ENCODE results near the gene LSMEM2. TPM values are rescaled to one million over a fixed set of nuclear protein-coding genes. Genes with fewer than 3 reads are reported as not detected.

The LSMEM2 gene
- total and polyA plus RNA-seq, 2 of the 8 experiments (the other 6 are each of a cell fraction or from before 2014, with no cell fraction given): 0.58 to 0.68 TPM

GRCh38 chr3:50258029-50258680 is 20.7 kb upstream of the LSMEM2 start:
- Histone ChIP-seq H2BK12ac (ENCODE audit: low read depth, low read length) (no peak overlapping the region), H3K79me2 (ENCODE audit: control insufficient read depth in 1 of 2, insufficient read depth in 2 of 2, low read length in 2 of 2) (no peaks in the 10 kb centered on the region), H3K9ac (replicated peaks in 1 of 4; ENCODE audit: extremely low read depth in 1 of 4, low read depth in 3 of 4, low read length in 3 of 4) (no peak overlapping the region), H3K27ac (ENCODE audit: low read depth, low read length) (no peak overlapping the region), H2AFZ (ENCODE audit: low read length) (no peak overlapping the region), H3K14ac (ENCODE audit: insufficient read length) (no peak overlapping the region), H3K4me1 (replicated peaks in 1 of 4; ENCODE audit: control insufficient read depth in 3 of 4, insufficient read depth in 4 of 4, low read length in 3 of 4) (peaks cover 0 to 14% (median 12%) of the 10 kb centered on the region in 4 experiments; a peak in 6 of 7 replicates), H3K23me2 (ENCODE audit: low read depth, low read length) (no peaks in the 10 kb centered on the region), H4K5ac (ENCODE audit: insufficient read length, low read depth, low read length) (no peak overlapping the region), H3K9me3 (ENCODE audit: insufficient read depth in 2 of 2, low read depth in 1 of 2, low read length in 1 of 2) (no peaks in the 10 kb centered on the region), H4K20me1 (replicated peaks in 1 of 2; ENCODE audit: control insufficient read depth in 1 of 2, insufficient read depth in 2 of 2, low read length in 2 of 2) (peaks cover 2 to 12% of the 10 kb centered on the region in 2 experiments), H3K18ac (ENCODE audit: extremely low read depth, low read length) (no peak overlapping the region), H2BK15ac (ENCODE audit: low read length) (no peak overlapping the region), H2BK120ac (replicated peaks; ENCODE audit: low read depth, low read length) (no peak overlapping the region), H2BK20ac (ENCODE audit: low read length) (no peak overlapping the region), H3K4me2 (ENCODE audit: insufficient read depth in 1 of 2, low read depth in 2 of 2, low read length in 2 of 2) (no peak overlapping the region), H3K56ac (replicated peaks; ENCODE audit: insufficient read length, low read depth, low read length) (no peak overlapping the region), H3K36me3 (ENCODE audit: control insufficient read depth in 2 of 4, insufficient read depth in 4 of 4, low read length in 3 of 4) (peaks cover 15 to 26% (median 21%) of the 10 kb centered on the region in 4 experiments; a peak in 7 of 8 replicates), H4K8ac (ENCODE audit: extremely low read depth, insufficient read depth, low read length) (no peak overlapping the region), H3K23ac (ENCODE audit: insufficient read length) (no peak overlapping the region), H3K4me3 (ENCODE audit: extremely low read depth in 1 of 4, insufficient read depth in 2 of 4, low read depth in 3 of 4, low read length in 4 of 4) (no peak overlapping the region), H3K27me3 (replicated peaks in 1 of 4; ENCODE audit: control insufficient read depth in 3 of 4, extremely low read depth in 1 of 4, insufficient read depth in 3 of 4, low read length in 3 of 4) (no peaks in the 10 kb centered on the region), H2BK5ac (ENCODE audit: low read depth, low read length) (no peak overlapping the region), H3K79me1 (ENCODE audit: low read depth, low read length) (peaks cover 6% of the 10 kb centered on the region; the same call in 1 of the 2 replicates), H2AK5ac (ENCODE audit: low read depth, low read length) (no peak overlapping the region), H4K91ac (replicated peaks; ENCODE audit: insufficient read length, low read length) (no peak overlapping the region), H3K4ac (replicated peaks; ENCODE audit: insufficient read length, low read depth, low read length) (no peak overlapping the region)
- 83% methylated on average over 17 of the region's 17 CpGs; no CpG with 5 or more reads in 1 of the 2 experiments for WGBS, 2 experiments (ENCODE audit: extremely low coverage in 1 of 2, insufficient coverage in 1 of 2, insufficient read length in 1 of 2, insufficient replicate concordance in 2 of 2, low coverage in 1 of 2, low lambda C conversion rate in 2 of 2, missing lambda C conversion rate in 1 of 2)
- POLR2A ChIA-PET (ENCODE audit: partially characterized antibody): interaction anchor here (0.7 to 4.3 kb wide), 8 partner anchors 8 to 64 kb away, joined by 3 to 22 read pairs (median 4); partner anchors contain the start of gene GNAI2
- FAIRE-seq (no peak), DNase-seq (ENCODE audit: low read depth in 1 of 2, low spot score in 2 of 2) (no peak)
- CTCF ChIA-PET (ENCODE audit: partially characterized antibody): interaction anchor here (0.6 to 53.5 kb wide), 10 partner anchors 9 to 920 kb away, joined by 3 to 2149 read pairs (median 66); partner anchors contain the start of genes GNAI2, GNAT1, LSMEM2 and SEMA3B
- TF ChIP-seq TEAD4 (IDR thresholded peaks at IDR 0.05; ENCODE audit: low read depth, low read length) (no peak), SP1 (IDR thresholded peaks at IDR 0.05; ENCODE audit: low read depth, low read length) (no peak), POLR2AphosphoS5 (IDR thresholded peaks at IDR 0.05; ENCODE audit: low read depth, low read length) (no peak), CTBP2 (IDR thresholded peaks at IDR 0.05; ENCODE audit: borderline replicate concordance, insufficient read depth, insufficient read length, low read length) (no peak), RAD21 (IDR thresholded peaks at IDR 0.05 in 1 of 2, conservative IDR thresholded peaks at IDR 0.05 in 1 of 2; ENCODE audit: low read depth in 2 of 2, low read length in 2 of 2) (no peak), YY1 (IDR thresholded peaks at IDR 0.05; ENCODE audit: low read depth, low read length) (no peak), KDM4A (IDR thresholded peaks at IDR 0.05; ENCODE audit: low read depth, low read length, severe bottlenecking) (no peak), CTCF (IDR thresholded peaks at IDR 0.05; ENCODE audit: control extremely low read depth in 1 of 3, insufficient read depth in 1 of 3, low read depth in 1 of 3, low read length in 3 of 3) (no peak), SIRT6 (IDR thresholded peaks at IDR 0.05; ENCODE audit: low read length) (no peak), TBP (IDR thresholded peaks at IDR 0.05; ENCODE audit: low read depth, low read length) (no peak)
